Fibroblast of lung (primary cell): ENCODE measurements around the gene SEC23B. TPM values are rescaled to one million over a fixed set of nuclear protein-coding genes. Genes with fewer than 3 reads are reported as not detected.

Experiments
- DNase-seq, 2 donors: peaks; one replicate each; pipeline versions ENCODE4 v3.0.0 to v3.0.0-alpha.2; 2010; ENCODE audit warnings: low read depth in 2 of 2
- H2AFZ ChIP-seq: 2 replicates; pipeline ENCODE4 v1.5.1; 2012; ENCODE audit warnings: low read length, control low read depth, inconsistent platforms
- H3K27ac ChIP-seq: 2 replicates; pipeline ENCODE4 v1.5.1; 2011; ENCODE audit warnings: low read length, control low read depth; ENCODE audit not compliant: insufficient read depth
- H3K27me3 ChIP-seq: 2 replicates; pipeline ENCODE4 v1.5.1; 2011; ENCODE audit warnings: mild to moderate bottlenecking, low read length; ENCODE audit not compliant: control insufficient read depth, insufficient read depth
- H3K36me3 ChIP-seq: 2 replicates; pipeline ENCODE4 v1.5.1; 2011; ENCODE audit warnings: low read length; ENCODE audit not compliant: control insufficient read depth, insufficient read depth
- H3K4me1 ChIP-seq: 2 replicates; pipeline ENCODE4 v1.5.1; 2011; ENCODE audit warnings: low read length; ENCODE audit not compliant: control insufficient read depth, insufficient read depth; ENCODE audit errors: extremely low read depth
- H3K4me2 ChIP-seq: 2 replicates; pipeline ENCODE4 v1.5.1; 2011; ENCODE audit warnings: low read length, control low read depth; ENCODE audit not compliant: insufficient read depth; ENCODE audit errors: extremely low read depth
- H3K4me3 ChIP-seq, 4 experiments: fragments of 200-600 bp in 1 of 4; sonication (generic) in 1 of 4; replicated peaks in 1 of 4; 2 replicates each; pipeline ENCODE4 v1.5.1; 2011 to 2016; ENCODE audit warnings: low read length in 4 of 4, low read depth in 3 of 4, mild to moderate bottlenecking in 3 of 4, control low read depth in 2 of 4, inconsistent platforms in 1 of 4, mixed read lengths in 1 of 4; ENCODE audit not compliant: insufficient read depth in 1 of 4; ENCODE audit errors: control extremely low read depth in 1 of 4
- H3K79me2 ChIP-seq: 2 replicates; pipeline ENCODE4 v1.5.1; 2012; ENCODE audit warnings: mild to moderate bottlenecking, low read length, inconsistent platforms; ENCODE audit not compliant: control insufficient read depth, insufficient read depth
- H3K9ac ChIP-seq: 2 replicates; pipeline ENCODE4 v1.5.1; 2011; ENCODE audit warnings: mild to moderate bottlenecking, low read length, control low read depth; ENCODE audit not compliant: insufficient read depth
- H3K9me3 ChIP-seq: 2 replicates; pipeline ENCODE4 v1.5.1; 2012; ENCODE audit warnings: low read depth, low read length; ENCODE audit not compliant: control insufficient read depth, insufficient read depth
- H4K20me1 ChIP-seq: 2 replicates; pipeline ENCODE4 v1.5.1; 2011; ENCODE audit warnings: low read length; ENCODE audit not compliant: control insufficient read depth, insufficient read depth; ENCODE audit errors: extremely low read depth
- CTCF ChIP-seq, 2 donors: IDR thresholded peaks in 1 of 2; conservative IDR thresholded peaks in 1 of 2; 1 replicate in 1 of 2; 2 replicates in 1 of 2; pipeline ENCODE4 v1.5.1; 2011 to 2012; ENCODE audit warnings: low read length in 2 of 2, control low read depth in 1 of 2, inconsistent platforms in 1 of 2, low read depth in 1 of 2, mild to moderate bottlenecking in 1 of 2
- EZH2 ChIP-seq: IDR thresholded peaks from 2 replicates; pipeline ENCODE4 v1.5.1; 2012; ENCODE audit warnings: low read length, control low read depth, mild to moderate bottlenecking; ENCODE audit errors: missing control alignments
- polyA plus RNA-seq, 2 donors: library from polyadenylated mRNA; depleted of rRNA in 1 of 2; stranded (reverse) in 1 of 2; unstranded in 1 of 2; fragments of >200 nt; gene quantifications; 2 replicates each; pipeline ENCODE4 v1.2.1, GENCODE V29; 2011 to 2012; ENCODE audit warnings: missing spikeins in 1 of 2
- total RNA-seq: library from RNA; depleted of rRNA; stranded (reverse); fragments of >200 nt; gene quantifications from 2 replicates; pipeline ENCODE4 v1.2.1, GENCODE V29; 2014

SEC23B gene
- total and polyA plus RNA-seq, 2 donors (not counting 1 experiment from before 2014, with no cell fraction given) = 51.0 to 52.0 TPM

- no peak for DNase-seq
- peak overlapping the region; percentile 56 for H3K9ac ChIP-seq
Measured at GRCh38 chr20:18506744-18507143, 996 bp upstream of the SEC23B start.

GRCh38 chr20:18511571-18511970 is 3.8 kb downstream of the SEC23B start:
- H4K20me1 ChIP-seq = no peaks in the 10 kb centered on the region
- no peaks in the 10 kb centered on the region for H3K4me1 ChIP-seq
- no peak overlapping the region for H2AFZ ChIP-seq
- no peak overlapping the region for H3K9ac ChIP-seq
- no peak overlapping the region for H3K4me3 ChIP-seq
- H3K4me2 ChIP-seq = no peak overlapping the region
- H3K27ac ChIP-seq = no peak overlapping the region
- H3K79me2 ChIP-seq = peaks cover 10% of the 10 kb centered on the region
- no peak for DNase-seq
- no peaks in the 10 kb centered on the region for H3K9me3 ChIP-seq
- H3K36me3 ChIP-seq = peaks cover 5% of the 10 kb centered on the region
- TF ChIP-seq CTCF (conservative IDR thresholded peaks at IDR 0.05 in 1 of 2, IDR thresholded peaks at IDR 0.05 in 1 of 2; ENCODE audit: low read depth in 1 of 2, low read length in 2 of 2) (no peak), EZH2 (no peak)
- no peaks in the 10 kb centered on the region for H3K27me3 ChIP-seq

More at GRCh38 chr20:18506744-18507143, 996 bp upstream of the SEC23B start:
- no peaks in the 10 kb centered on the region for H3K9me3 ChIP-seq
- no peaks in the 10 kb centered on the region for H3K27me3 ChIP-seq
- H3K4me3 ChIP-seq = peak overlapping the region; percentile 79 to 98 (median 84)
- peak overlapping the region; percentile 76 for H3K4me2 ChIP-seq
- no peaks in the 10 kb centered on the region for H3K4me1 ChIP-seq
- TF ChIP-seq EZH2 (no peak), CTCF (conservative IDR thresholded peaks at IDR 0.05 in 1 of 2, IDR thresholded peaks at IDR 0.05 in 1 of 2; ENCODE audit: low read depth in 1 of 2, low read length in 2 of 2) (no peak)
- H4K20me1 ChIP-seq = no peaks in the 10 kb centered on the region
- peak overlapping the region; percentile 95 for H2AFZ ChIP-seq
- peaks cover 10% of the 10 kb centered on the region for H3K79me2 ChIP-seq
- H3K27ac ChIP-seq = peak overlapping the region; percentile 98
- peaks cover 5% of the 10 kb centered on the region for H3K36me3 ChIP-seq

GRCh38 chr20:18513208-18513607 is 5.5 kb downstream of the SEC23B start:
- no peak overlapping the region for H3K4me3 ChIP-seq
- H3K27me3 ChIP-seq = no peaks in the 10 kb centered on the region
- H3K4me1 ChIP-seq = no peaks in the 10 kb centered on the region
- peaks cover 5% of the 10 kb centered on the region for H3K36me3 ChIP-seq
- no peak overlapping the region for H2AFZ ChIP-seq
- H3K27ac ChIP-seq = no peak overlapping the region
- peaks cover 6% of the 10 kb centered on the region for H3K79me2 ChIP-seq
- no peaks in the 10 kb centered on the region for H4K20me1 ChIP-seq
- TF ChIP-seq EZH2 (no peak), CTCF (conservative IDR thresholded peaks at IDR 0.05 in 1 of 2, IDR thresholded peaks at IDR 0.05 in 1 of 2; ENCODE audit: low read depth in 1 of 2, low read length in 2 of 2) (no peak)
- H3K9ac ChIP-seq = no peak overlapping the region
- H3K9me3 ChIP-seq = no peaks in the 10 kb centered on the region
- no peak for DNase-seq
- no peak overlapping the region for H3K4me2 ChIP-seq
